SIG-M5 treated with dmso at 0.1 percent for 504 hours (cell line): ENCODE results near the gene TMEM204.

Source experiments
- DNase-seq: peaks from one replicate; lab custom pipeline; 2025; ENCODE audit not compliant: unreplicated experiment; lab: John Stamatoyannopoulos, UW

TMEM204 gene

GRCh38 chr16:1556254-1556653, 22.8 kb downstream of the TMEM204 start:
- no peak for DNase-seq

GRCh38 chr16:1557074-1557473, 23.6 kb downstream of the TMEM204 start:
- DNase-seq = no peak

DNA sequence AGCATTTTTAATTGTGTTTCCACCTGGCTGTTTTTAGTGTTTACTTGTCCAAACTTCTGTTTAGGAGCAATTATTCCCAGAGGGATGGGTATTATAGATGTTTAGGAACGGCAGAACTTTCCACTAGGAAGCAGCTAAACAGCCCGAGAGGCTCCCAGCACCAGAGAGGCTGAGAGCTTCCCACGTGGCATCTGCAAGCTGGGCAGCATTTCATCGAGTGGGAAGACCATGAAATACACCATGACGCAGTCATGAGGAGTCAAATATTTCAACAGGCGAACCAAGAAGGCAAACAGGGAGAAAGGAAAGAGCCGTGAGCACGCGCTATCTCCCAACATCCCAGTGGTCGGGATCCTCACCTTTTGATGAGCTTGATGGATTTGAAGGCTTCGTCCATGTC, 24.1 kb downstream of the TMEM204 start:
- no peak for DNase-seq

DNA sequence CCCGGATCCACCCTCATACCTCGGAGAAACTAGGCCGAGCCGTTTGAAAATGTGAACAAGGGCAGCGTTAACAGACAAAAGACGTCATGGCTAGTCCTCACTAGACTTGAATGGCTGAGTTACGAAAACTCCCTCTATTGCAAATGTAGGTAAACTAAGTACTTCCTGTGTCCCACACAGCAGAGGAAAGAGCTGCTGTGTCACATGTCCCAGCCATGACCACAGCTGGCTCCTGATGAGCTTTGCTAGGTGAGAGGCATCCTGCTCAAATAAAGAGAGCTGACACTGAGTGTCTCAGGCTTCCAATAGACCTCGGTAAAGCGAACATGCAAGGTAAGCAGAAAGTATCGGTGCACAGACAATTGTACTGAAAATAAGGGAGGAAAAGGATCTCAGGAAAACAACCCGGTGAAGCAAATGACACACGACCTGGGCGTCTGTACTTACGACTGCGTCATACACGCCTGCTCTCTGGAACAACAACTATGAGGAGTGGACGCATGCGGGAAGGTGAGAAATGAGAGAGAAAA, 26.0 kb downstream of the TMEM204 start:
- DNase-seq = no peak

DNA sequence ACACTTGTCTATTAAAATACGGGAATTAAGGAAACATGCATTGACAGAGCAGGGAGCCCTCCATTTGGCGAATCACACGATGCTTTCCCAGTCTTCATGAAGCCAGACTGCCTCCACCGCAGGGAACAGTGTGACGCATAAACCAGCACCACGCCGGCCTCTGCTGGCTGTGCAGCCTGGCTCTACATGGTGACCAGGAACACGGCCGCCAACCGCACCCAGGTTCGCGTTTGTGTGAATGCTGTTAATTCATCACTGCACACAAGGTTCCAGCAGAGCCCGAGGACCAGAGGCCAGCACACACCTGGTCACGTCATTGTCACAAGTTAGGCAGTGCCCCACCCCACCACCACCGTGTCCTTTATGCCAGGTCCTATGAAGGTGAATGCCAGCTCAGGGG, 26.7 kb downstream of the TMEM204 start:
- DNase-seq = no peak

DNA sequence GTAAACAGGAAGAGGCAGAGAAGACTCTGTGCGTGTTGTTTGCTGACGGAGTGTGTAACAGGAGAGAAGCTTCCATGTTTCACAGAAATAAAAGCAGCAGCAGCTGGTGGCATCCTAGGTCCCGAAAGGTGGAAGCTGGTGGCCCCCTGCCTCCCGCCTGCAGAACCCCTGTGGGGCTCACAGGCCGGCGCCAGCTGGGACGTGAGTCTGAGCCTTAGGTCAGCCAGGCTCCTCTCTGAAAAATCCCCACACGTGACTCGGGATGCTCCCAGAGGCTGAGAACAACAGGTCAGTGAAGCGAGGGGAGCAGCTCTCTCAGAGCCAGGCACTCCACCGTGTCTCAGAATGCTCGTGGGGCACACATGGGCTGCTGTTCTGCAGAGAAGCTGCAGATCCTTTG, 27.4 kb downstream of the TMEM204 start:
- DNase-seq = no peak

DNA sequence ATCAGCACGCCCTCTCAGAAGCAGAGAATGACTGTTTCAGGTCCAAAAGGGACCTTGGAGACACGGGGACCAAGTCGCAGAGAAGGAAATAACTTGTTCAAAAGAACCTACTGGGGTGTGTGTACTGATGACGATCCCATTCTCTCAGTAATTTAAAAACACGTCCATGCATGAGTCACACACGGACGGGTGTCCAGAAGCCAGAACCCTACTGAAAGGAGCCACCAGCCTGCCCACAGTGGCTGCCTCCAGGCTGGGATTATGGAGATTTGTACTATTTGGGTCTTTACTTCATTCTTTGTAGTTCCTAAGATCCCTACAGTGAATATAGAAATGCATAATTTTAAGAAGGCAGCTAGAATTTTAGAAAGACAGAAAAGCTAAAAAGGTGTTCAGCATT, 27.8 kb downstream of the TMEM204 start:
- no peak for DNase-seq

DNA sequence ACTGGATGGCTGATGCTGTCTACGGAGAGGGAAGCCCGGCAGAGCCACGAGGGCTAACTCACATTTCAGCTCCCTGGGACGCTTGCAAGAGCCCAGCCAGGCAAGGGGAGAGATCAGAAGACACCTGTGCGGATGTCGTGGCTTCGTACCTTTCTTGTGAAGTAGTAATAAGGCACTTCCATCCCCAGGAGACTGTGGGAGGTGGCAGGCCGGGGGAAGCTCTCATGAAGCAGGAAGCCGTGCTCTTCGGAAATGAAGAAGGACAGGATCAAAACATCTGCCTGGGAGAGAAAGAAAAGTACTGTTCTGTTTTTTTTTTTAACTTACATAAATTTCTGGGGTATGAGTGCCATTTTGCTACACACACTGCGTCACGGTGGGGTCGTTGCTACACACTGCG, 28.4 kb downstream of the TMEM204 start:
- no peak for DNase-seq

GRCh38 chr16:1563786-1564185, 30.3 kb downstream of the TMEM204 start:
- DNase-seq = no peak

- no peak for DNase-seq
These were observed 30.9 kb downstream of the TMEM204 start for GRCh38 chr16:1564325-1564724.

DNA sequence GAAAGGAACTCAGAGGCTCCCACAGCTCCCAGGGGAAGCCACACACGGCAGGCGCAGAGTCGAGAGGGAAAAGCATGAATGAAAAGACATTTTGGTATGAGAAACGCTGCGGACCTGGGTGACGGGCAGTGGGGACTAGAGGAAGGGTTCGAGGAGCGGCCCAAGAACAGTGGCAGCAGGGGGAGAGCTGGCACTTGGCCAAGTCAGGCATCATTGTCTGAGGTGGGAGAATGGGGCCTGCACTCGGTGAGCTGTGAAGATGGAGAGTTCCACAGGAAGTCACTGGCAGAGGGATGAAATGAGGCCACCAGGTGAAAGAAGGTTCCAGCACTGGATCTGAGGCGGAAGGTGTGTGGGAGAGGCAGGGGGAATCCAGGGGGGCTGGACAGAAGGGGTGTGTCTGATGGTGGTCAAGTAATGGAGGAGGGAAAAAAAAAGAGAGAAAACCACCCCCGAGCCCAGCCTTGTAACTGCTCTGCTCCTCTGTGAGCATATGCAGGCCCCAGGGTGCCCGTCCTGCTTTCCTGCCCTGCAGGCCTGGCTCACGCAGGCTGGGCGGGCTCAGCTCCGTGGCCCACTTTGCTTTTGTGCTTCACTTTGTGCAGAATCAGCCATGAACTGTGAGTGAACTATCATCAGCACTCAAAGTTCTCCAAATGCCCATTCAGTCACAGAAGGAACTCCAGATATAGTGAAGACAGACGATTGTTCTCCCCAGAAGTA, 31.8 kb downstream of the TMEM204 start:
- no peak for DNase-seq

GRCh38 chr16:1567988-1568387, 34.5 kb downstream of the TMEM204 start:
- no peak for DNase-seq

- no peak for DNase-seq
These were observed 37.7 kb downstream of the TMEM204 start for GRCh38 chr16:1571012-1571671.

DNA sequence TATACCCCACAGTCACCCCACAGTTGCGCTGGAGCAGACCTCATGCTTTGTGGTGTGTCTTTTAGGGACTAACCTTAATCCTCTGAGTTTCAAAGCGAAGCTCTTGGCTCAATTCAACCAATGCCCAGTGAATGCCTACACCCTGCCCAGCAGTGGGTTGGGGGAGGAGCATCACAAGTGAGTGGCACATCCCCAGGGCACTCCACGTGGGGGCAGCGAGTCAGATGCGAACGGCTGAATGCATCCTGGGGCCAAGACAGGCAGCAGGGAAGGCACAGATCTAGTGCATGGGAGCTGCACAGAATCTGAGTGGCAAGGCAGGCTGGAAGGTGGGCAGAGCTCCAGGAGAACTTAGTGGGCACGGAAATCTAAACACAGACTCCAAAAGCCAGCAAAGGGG, 39.2 kb downstream of the TMEM204 start:
- no peak for DNase-seq

- DNase-seq = no peak
These were observed 39.8 kb downstream of the TMEM204 start for GRCh38 chr16:1573301-1573700.

DNA sequence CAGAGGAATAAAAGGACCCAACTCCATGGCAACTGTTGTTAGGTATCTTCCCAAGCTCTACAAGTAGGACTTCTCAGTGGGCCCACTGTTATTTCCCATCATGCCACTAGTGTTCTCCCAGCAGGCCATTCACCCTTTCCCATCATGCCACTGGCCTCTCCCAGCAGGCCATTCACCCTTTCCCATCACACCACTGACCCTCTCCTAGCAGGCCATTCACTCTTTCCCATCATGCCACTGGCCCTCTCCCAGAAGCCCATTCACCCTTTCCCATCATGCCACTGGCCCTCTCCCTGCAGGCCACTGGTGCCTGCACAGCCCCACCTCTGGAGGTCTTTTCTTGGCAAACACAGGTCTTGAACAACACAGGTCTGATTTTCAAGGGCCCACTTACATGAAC, 42.1 kb downstream of the TMEM204 start:
- no peak for DNase-seq

GRCh38 chr16:1579214-1579613, 45.7 kb downstream of the TMEM204 start:
- no peak for DNase-seq

GRCh38 chr16:1580256-1580655, 46.8 kb downstream of the TMEM204 start:
- no peak for DNase-seq

DNA sequence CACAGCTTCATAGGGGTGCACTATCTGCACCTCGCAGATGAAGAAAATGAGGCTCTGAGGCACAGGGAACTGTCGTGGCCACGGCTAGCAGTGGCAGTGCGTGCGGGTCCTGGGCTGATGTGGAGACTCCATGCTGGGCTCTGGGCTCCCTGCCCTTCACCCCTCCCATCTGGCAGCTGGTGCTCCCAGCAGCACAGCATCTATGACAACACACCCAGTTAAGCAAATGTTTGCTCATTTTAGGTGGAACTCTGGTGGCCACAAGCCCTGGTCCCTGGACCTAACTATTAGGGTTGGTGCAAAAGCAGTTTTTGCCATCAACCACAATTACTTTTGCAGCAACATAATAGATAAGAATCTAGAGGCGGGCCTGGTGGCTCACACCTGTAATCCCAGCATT, 47.5 kb downstream of the TMEM204 start:
- DNase-seq = no peak

GRCh38 chr16:1581804-1582203, 48.3 kb downstream of the TMEM204 start:
- no peak for DNase-seq

DNA sequence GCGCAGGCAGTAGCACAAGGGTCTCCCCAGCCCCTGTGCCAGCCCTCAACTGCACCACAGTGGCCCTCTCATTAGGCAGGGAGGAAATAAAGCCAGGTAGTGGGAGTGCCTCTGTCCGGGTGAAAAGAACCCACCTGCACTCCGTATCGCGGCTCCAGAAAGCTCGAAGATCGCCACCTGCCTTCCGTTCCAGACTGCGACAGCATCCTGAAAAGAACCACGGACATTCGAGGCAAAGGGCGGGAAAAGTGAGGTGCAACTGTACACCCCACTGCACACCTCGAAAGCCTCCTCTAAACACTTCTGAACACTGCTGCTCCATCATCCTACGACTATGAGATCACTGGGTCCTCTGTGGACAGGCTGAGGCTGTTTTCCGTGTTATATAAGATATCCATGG, 49.7 kb downstream of the TMEM204 start:
- no peak for DNase-seq

- no peak for DNase-seq
These were observed 51.5 kb downstream of the TMEM204 start for GRCh38 chr16:1584926-1585484.
